PFSK-1 (cell line): Measurements from ENCODE around the gene HMGN2.

Experiments
- FOXP2 ChIP-seq: optimal IDR thresholded peaks from 2 replicates; pipeline ENCODE3; 2011; ENCODE audit warnings: borderline replicate concordance, control low read depth, inconsistent platforms; ENCODE audit not compliant: insufficient read depth; ENCODE audit errors: extremely low read length, extremely low read depth
- POLR2AphosphoS5 ChIP-seq: IDR thresholded peaks from 2 replicates; pipeline ENCODE4 v1.6.1; 2012; ENCODE audit warnings: low read depth, mild to moderate bottlenecking, control low read depth, low read length, moderate library complexity
- REST ChIP-seq, 2 experiments: IDR thresholded peaks; 2 replicates each; pipeline versions ENCODE4 v1.6.1 to v1.8.0; 2011 to 2012; ENCODE audit warnings: low read depth in 2 of 2, low read length in 2 of 2, control low read depth in 1 of 2, inconsistent platforms in 1 of 2, mild to moderate bottlenecking in 1 of 2, moderate library complexity in 1 of 2; ENCODE audit not compliant: insufficient read depth in 1 of 2
- SIN3A ChIP-seq: IDR thresholded peaks from 2 replicates; pipeline ENCODE4 v1.6.1; 2012; ENCODE audit warnings: mild to moderate bottlenecking, low read length, moderate library complexity, borderline replicate concordance; ENCODE audit not compliant: insufficient read depth
- TAF1 ChIP-seq: IDR thresholded peaks from 2 replicates; pipeline ENCODE4 v1.6.1; 2012; ENCODE audit warnings: low read length, control low read depth, borderline replicate concordance; ENCODE audit not compliant: insufficient read depth

Gene HMGN2

GRCh38 chr1:26496861-26497260, 24.6 kb downstream of the HMGN2 start:
- TF ChIP-seq POLR2AphosphoS5 (no peak), FOXP2 (no peak), REST (IDR thresholded peaks at IDR 0.05; ENCODE audit: insufficient read depth in 1 of 2, low read depth in 2 of 2, low read length in 2 of 2) (no peak), TAF1 (no peak), SIN3A (no peak)

- TF ChIP-seq REST (IDR thresholded peaks at IDR 0.05; ENCODE audit: insufficient read depth in 1 of 2, low read depth in 2 of 2, low read length in 2 of 2), result no peak
- no peak for TF ChIP-seq SIN3A
- TF ChIP-seq FOXP2, result no peak
- no peak for TF ChIP-seq TAF1
- TF ChIP-seq POLR2AphosphoS5, result no peak
Observed at GRCh38 chr1:26498894-26499293, 26.7 kb downstream of the HMGN2 start.

GRCh38 chr1:26500488-26501175, 28.4 kb downstream of the HMGN2 start:
- TF ChIP-seq POLR2AphosphoS5 (no peak; the same call in 1 of the 2 replicates), SIN3A (no peak), FOXP2 (no peak), REST (IDR thresholded peaks at IDR 0.05; ENCODE audit: insufficient read depth in 1 of 2, low read depth in 2 of 2, low read length in 2 of 2) (no peak), TAF1 (no peak)

- no peak for TF ChIP-seq POLR2AphosphoS5
- no peak for TF ChIP-seq REST (IDR thresholded peaks at IDR 0.05; ENCODE audit: insufficient read depth in 1 of 2, low read depth in 2 of 2, low read length in 2 of 2)
- no peak for TF ChIP-seq FOXP2
- no peak for TF ChIP-seq TAF1
- TF ChIP-seq SIN3A, result no peak
Observed at GRCh38 chr1:26516987-26517765, 44.9 kb downstream of the HMGN2 start.
